CD14-positive monocyte (primary cell): Measurements from ENCODE around the gene RASA2. TPM values are rescaled to one million over a fixed set of nuclear protein-coding genes. Genes with fewer than 3 reads are reported as not detected.

Source experiments
- DNase-seq, 3 donors: peaks; one replicate each; pipeline ENCODE4 v3.0.0-alpha.2; 2011 to 2022
- H2AFZ ChIP-seq: 2 replicates; pipeline ENCODE4 v1.6.0; 2012; ENCODE audit warnings: mild to moderate bottlenecking, low read depth, low read length, inconsistent platforms; ENCODE audit not compliant: insufficient read depth, poor library complexity, severe bottlenecking
- H3K27ac ChIP-seq, 2 donors: 1 replicate in 1 of 2; 2 replicates in 1 of 2; pipeline ENCODE4 v1.5.1; 2012 to 2013; ENCODE audit warnings: low read length in 2 of 2, control low read depth in 1 of 2, inconsistent platforms in 1 of 2, low read depth in 1 of 2, mild to moderate bottlenecking in 1 of 2
- H3K27me3 ChIP-seq, 2 donors: one replicate each; pipeline versions ENCODE4 v1.6.0 to v1.6.1; 2011 to 2013; ENCODE audit warnings: low read length in 2 of 2; ENCODE audit not compliant: control insufficient read depth in 2 of 2, insufficient read depth in 2 of 2
- H3K36me3 ChIP-seq, 2 donors: replicated peaks in 1 of 2; 1 replicate in 1 of 2; 2 replicates in 1 of 2; pipeline versions ENCODE4 v1.5.1 to v1.6.1; 2012 to 2013; ENCODE audit warnings: low read length in 2 of 2, control low read depth in 1 of 2, inconsistent platforms in 1 of 2, mild to moderate bottlenecking in 1 of 2; ENCODE audit not compliant: insufficient read depth in 2 of 2, control insufficient read depth in 1 of 2
- H3K4me1 ChIP-seq, 2 donors: 1 replicate in 1 of 2; 2 replicates in 1 of 2; pipeline versions ENCODE4 v1.5.1 to v1.6.1; 2012 to 2013; ENCODE audit warnings: low read length in 2 of 2, control low read depth in 1 of 2, inconsistent platforms in 1 of 2, mild to moderate bottlenecking in 1 of 2, moderate library complexity in 1 of 2; ENCODE audit not compliant: insufficient read depth in 2 of 2, control insufficient read depth in 1 of 2
- H3K4me2 ChIP-seq: replicated peaks from 2 replicates; pipeline ENCODE3; 2012; ENCODE audit warnings: low read length, moderate library complexity, mild to moderate bottlenecking; ENCODE audit not compliant: poor library complexity, severe bottlenecking; ENCODE audit errors: extremely low read depth
- H3K4me3 ChIP-seq, 3 experiments: fragments of 200-600 bp in 1 of 3; sonication (generic) in 1 of 3; replicated peaks in 1 of 3; 1 replicate in 2 of 3; 2 replicates in 1 of 3; pipeline ENCODE4 v1.5.1; 2011 to 2013; ENCODE audit warnings: low read length in 3 of 3, mild to moderate bottlenecking in 3 of 3, control low read depth in 2 of 3, low read depth in 2 of 3, inconsistent platforms in 1 of 3, moderate library complexity in 1 of 3
- H3K79me2 ChIP-seq: 2 replicates; pipeline ENCODE4 v1.6.0; 2012; ENCODE audit warnings: mild to moderate bottlenecking, control low read depth, inconsistent platforms, low read length, moderate library complexity; ENCODE audit not compliant: insufficient read depth
- H3K9ac ChIP-seq: 2 replicates; pipeline ENCODE4 v1.6.0; 2017; ENCODE audit warnings: low read length, mild to moderate bottlenecking; ENCODE audit not compliant: insufficient read depth, poor library complexity, severe bottlenecking
- H3K9me3 ChIP-seq, 2 donors: replicated peaks in 1 of 2; 1 replicate in 1 of 2; 2 replicates in 1 of 2; pipeline versions ENCODE4 v1.5.1 to v1.6.1; 2012 to 2013; ENCODE audit warnings: low read length in 2 of 2, control low read depth in 1 of 2; ENCODE audit not compliant: control insufficient read depth in 1 of 2, insufficient read depth in 1 of 2
- H4K20me1 ChIP-seq: 2 replicates; pipeline ENCODE4 v1.6.0; 2012; ENCODE audit warnings: mild to moderate bottlenecking, low read length, control low read depth, moderate library complexity; ENCODE audit not compliant: insufficient read depth
- H3K27ac Mint-ChIP-seq, 7 donors: one replicate each; pipeline ENCODE4 v1.8.0; 2020; ENCODE audit warnings: mild to moderate bottlenecking in 7 of 7, mixed read lengths in 7 of 7, moderate library complexity in 6 of 7, inconsistent platforms in 2 of 7
- H3K27me3 Mint-ChIP-seq, 3 donors: one replicate each; pipeline ENCODE4 v1.8.0; 2021 to 2022; ENCODE audit warnings: low read depth in 3 of 3, mild to moderate bottlenecking in 3 of 3, mixed read lengths in 3 of 3, moderate library complexity in 3 of 3, inconsistent platforms in 1 of 3
- H3K36me3 Mint-ChIP-seq, 2 donors: one replicate each; pipeline ENCODE4 v1.8.0; 2020; ENCODE audit warnings: mixed read lengths in 2 of 2, inconsistent platforms in 1 of 2, mild to moderate bottlenecking in 1 of 2
- H3K4me1 Mint-ChIP-seq: one replicate; pipeline ENCODE4 v1.8.0; 2020; ENCODE audit warnings: mild to moderate bottlenecking, mixed read lengths
- H3K4me3 Mint-ChIP-seq, 2 donors: one replicate each; pipeline ENCODE4 v1.8.0; 2020; ENCODE audit warnings: mild to moderate bottlenecking in 2 of 2, mixed read lengths in 2 of 2, moderate library complexity in 1 of 2
- H3K9me3 Mint-ChIP-seq, 7 donors: one replicate each; pipeline ENCODE4 v1.8.0; 2020 to 2022; ENCODE audit warnings: mixed read lengths in 7 of 7, mild to moderate bottlenecking in 6 of 7, moderate library complexity in 6 of 7, inconsistent platforms in 2 of 7
- WGBS: methylation state at CpG from one replicate; pipeline ENCODE4 v1.1.5; 2013; ENCODE audit warnings: missing lambda C conversion rate; ENCODE audit not compliant: insufficient coverage; 5-methylcytosine and 5-hydroxymethylcytosine counted together
- intact Hi-C, 2 donors: fragments of 100-400 bp; cut with micrococcal nuclease; formaldehyde crosslinking; loops; one replicate each; pipeline versions ENCODE4 v1.15.0 to v1.15.1; 2023
- polyA plus RNA-seq, 3 donors: library from polyadenylated mRNA; depleted of rRNA in 1 of 3; unstranded in 2 of 3; stranded (reverse) in 1 of 3; fragments of 300-500 nt in 2 of 3; fragments of >200 nt in 1 of 3; fragmentation: Illumina TruSeq in 2 of 3; gene quantifications; 1 replicate in 2 of 3; 2 replicates in 1 of 3; pipeline ENCODE4 v1.2.3, GENCODE V29; 2012 to 2021
- TF ChIP-seq, protein P1 (sequence below): fragments of 200-600 bp; IDR thresholded peaks from one replicate; pipeline ENCODE4 v1.8.0; 2022; ENCODE audit warnings: antibody characterized with exemption, mild to moderate bottlenecking

The RASA2 gene
- polyA plus RNA-seq, 3 donors: 7.0 to 13.5 (median 8.8) TPM

DNA sequence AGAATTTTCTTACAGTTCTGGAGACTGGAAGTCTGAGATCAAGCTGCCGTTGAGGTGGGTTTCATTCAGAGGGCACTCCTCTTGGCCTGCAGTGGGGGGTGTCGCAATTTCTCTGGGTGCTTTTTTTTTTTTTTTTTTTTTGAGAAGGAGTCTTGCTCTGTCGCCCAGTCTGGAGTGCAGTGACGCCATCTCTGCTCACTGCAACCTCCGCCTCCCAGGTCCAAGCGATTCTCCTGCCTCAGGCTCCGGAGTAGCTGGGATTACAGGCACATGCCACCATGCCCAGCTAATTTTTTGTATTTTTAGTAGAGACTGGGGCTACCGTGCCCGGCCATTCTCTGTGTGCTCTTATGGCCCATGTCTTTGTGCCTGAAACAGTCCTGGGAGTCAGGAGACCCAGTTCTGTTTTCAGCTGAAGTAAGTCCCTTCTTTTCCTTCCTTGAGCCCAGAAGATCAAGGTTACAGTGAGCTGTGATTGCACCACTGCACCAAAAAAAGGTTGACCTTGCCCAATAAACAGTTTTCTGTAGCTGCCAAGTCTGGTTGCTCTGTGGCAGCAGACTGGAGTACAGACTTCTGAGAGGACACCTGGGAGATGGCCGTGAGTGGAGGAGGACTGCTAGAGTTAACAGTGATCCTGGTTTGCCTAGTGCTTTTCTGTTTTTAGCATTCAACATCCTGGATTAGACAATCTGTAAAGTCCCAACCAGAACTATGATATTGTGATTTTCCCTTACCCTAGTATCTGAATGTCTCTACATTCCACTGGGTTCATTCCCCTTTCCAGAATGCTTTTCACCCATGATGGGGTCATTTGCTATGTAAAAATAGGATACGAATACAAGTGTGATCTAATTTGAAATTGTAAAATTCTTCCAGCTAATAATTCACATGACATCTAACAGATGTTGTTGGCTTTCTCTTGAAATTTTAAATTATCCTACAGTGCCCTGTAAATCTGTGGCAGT, 174.7 kb downstream of the RASA2 start:
- Histone ChIP-seq H3K4me3 (no peak overlapping the region), H2AFZ (peak overlapping the region; percentile 21), H3K9me3 (peaks cover 0 to 9% of the 10 kb centered on the region in 2 donors), H3K36me3 (no peaks in the 10 kb centered on the region), H3K4me2 (peak overlapping the region; percentile 2), H4K20me1 (no peaks in the 10 kb centered on the region), H3K27me3 (peaks cover 6 to 23% of the 10 kb centered on the region in 2 donors), H3K4me1 (peaks cover 25 to 39% of the 10 kb centered on the region in 2 donors), H3K79me2 (no peaks in the 10 kb centered on the region), H3K9ac (no peak overlapping the region), H3K27ac (no peak overlapping the region)
- Mint-ChIP-seq H3K27ac (peak overlapping the region in 2 of 7 donors; percentile 20 to 45), H3K9me3 (peaks cover 2 to 13% (median 8%) of the 10 kb centered on the region in 7 donors), H3K4me1 (peaks cover 38% of the 10 kb centered on the region), H3K4me3 (peak overlapping the region; percentile 24 to 39), H3K27me3 (peaks cover 19 to 28% (median 22%) of the 10 kb centered on the region in 3 donors), H3K36me3 (peaks cover 0 to 7% of the 10 kb centered on the region in 2 donors)
- TF ChIP-seq, protein P1, sequence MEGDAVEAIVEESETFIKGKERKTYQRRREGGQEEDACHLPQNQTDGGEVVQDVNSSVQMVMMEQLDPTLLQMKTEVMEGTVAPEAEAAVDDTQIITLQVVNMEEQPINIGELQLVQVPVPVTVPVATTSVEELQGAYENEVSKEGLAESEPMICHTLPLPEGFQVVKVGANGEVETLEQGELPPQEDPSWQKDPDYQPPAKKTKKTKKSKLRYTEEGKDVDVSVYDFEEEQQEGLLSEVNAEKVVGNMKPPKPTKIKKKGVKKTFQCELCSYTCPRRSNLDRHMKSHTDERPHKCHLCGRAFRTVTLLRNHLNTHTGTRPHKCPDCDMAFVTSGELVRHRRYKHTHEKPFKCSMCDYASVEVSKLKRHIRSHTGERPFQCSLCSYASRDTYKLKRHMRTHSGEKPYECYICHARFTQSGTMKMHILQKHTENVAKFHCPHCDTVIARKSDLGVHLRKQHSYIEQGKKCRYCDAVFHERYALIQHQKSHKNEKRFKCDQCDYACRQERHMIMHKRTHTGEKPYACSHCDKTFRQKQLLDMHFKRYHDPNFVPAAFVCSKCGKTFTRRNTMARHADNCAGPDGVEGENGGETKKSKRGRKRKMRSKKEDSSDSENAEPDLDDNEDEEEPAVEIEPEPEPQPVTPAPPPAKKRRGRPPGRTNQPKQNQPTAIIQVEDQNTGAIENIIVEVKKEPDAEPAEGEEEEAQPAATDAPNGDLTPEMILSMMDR: no peak
- DNase-seq: no peak
- intact Hi-C loops: no loop called here
- 72% methylated on average over 7 of the region's 11 CpGs for WGBS

GRCh38 chr3:141663993-141664392, 177.2 kb downstream of the RASA2 start:
- intact Hi-C loops: no loop called here
- no peaks in the 10 kb centered on the region for H3K79me2 ChIP-seq
- no peak overlapping the region for H3K4me3 ChIP-seq
- Mint-ChIP-seq H3K9me3 (peaks cover 11 to 28% (median 20%) of the 10 kb centered on the region in 7 donors), H3K27me3 (peaks cover 10 to 20% (median 13%) of the 10 kb centered on the region in 3 donors), H3K27ac (no peak overlapping the region), H3K4me1 (peaks cover 25% of the 10 kb centered on the region), H3K4me3 (no peak overlapping the region), H3K36me3 (peaks cover 3 to 6% of the 10 kb centered on the region in 2 donors)
- TF ChIP-seq, protein P1: no peak
- H3K36me3 ChIP-seq: no peaks in the 10 kb centered on the region
- H3K4me2 ChIP-seq: no peak overlapping the region
- H2AFZ ChIP-seq: no peak overlapping the region
- peaks cover 15 to 17% of the 10 kb centered on the region in 2 donors for H3K9me3 ChIP-seq
- no peaks in the 10 kb centered on the region for H4K20me1 ChIP-seq
- H3K4me1 ChIP-seq: peaks cover 22 to 29% of the 10 kb centered on the region in 2 donors
- DNase-seq: no peak
- H3K27ac ChIP-seq: no peak overlapping the region
- no peak overlapping the region for H3K9ac ChIP-seq
- H3K27me3 ChIP-seq: peaks cover 3 to 15% of the 10 kb centered on the region in 2 donors
- WGBS: 94% methylated on average over 6 of the region's 8 CpGs

Other genes with a start within 250 kb of the RASA2 start
- gene ZBTB38, start 118.5 kb upstream of the RASA2 start, polyA plus RNA-seq: 10 to 100 TPM in 2 of 3 donors, 1 to 10 TPM in 1; 3.9 to 28.5 (median 19.0) TPM